ENCODE results near the gene HNF1A.

DNA sequence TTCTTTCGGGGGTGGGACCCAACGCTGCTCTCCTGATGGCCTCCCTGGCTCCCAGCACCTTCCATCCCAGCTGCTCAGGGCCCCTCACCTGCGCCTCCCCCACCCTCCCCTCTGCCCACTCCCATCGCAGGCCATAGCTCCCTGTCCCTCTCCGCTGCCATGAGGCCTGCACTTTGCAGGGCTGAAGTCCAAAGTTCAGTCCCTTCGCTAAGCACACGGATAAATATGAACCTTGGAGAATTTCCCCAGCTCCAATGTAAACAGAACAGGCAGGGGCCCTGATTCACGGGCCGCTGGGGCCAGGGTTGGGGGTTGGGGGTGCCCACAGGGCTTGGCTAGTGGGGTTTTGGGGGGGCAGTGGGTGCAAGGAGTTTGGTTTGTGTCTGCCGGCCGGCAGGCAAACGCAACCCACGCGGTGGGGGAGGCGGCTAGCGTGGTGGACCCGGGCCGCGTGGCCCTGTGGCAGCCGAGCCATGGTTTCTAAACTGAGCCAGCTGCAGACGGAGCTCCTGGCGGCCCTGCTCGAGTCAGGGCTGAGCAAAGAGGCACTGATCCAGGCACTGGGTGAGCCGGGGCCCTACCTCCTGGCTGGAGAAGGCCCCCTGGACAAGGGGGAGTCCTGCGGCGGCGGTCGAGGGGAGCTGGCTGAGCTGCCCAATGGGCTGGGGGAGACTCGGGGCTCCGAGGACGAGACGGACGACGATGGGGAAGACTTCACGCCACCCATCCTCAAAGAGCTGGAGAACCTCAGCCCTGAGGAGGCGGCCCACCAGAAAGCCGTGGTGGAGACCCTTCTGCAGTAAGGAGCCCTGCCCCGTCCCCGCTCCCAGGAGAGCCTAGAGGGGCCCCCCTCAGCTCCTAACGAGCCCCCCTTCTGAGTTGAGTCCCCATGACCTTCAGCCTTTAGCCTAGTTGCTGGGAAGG, at the start of gene HNF1A:
- TF ChIP-seq, protein P1, sequence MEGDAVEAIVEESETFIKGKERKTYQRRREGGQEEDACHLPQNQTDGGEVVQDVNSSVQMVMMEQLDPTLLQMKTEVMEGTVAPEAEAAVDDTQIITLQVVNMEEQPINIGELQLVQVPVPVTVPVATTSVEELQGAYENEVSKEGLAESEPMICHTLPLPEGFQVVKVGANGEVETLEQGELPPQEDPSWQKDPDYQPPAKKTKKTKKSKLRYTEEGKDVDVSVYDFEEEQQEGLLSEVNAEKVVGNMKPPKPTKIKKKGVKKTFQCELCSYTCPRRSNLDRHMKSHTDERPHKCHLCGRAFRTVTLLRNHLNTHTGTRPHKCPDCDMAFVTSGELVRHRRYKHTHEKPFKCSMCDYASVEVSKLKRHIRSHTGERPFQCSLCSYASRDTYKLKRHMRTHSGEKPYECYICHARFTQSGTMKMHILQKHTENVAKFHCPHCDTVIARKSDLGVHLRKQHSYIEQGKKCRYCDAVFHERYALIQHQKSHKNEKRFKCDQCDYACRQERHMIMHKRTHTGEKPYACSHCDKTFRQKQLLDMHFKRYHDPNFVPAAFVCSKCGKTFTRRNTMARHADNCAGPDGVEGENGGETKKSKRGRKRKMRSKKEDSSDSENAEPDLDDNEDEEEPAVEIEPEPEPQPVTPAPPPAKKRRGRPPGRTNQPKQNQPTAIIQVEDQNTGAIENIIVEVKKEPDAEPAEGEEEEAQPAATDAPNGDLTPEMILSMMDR (conservative IDR thresholded peaks at IDR 0.05; ENCODE audit: low read length): no peak
- TF ChIP-seq EZH2phosphoT487 (IDR thresholded peaks at IDR 0.05; ENCODE audit: borderline replicate concordance): no peak
